GM10847 (cell line): Measurements from ENCODE around the gene CYP21A2.

Experiments
- POLR2A ChIP-seq: IDR thresholded peaks from 2 replicates; pipeline ENCODE4 v1.6.1; 2011; ENCODE audit not compliant: insufficient read length; ENCODE audit errors: extremely low read depth

CYP21A2 gene

GRCh38 chr6:32086661-32087573 is 48.7 kb downstream of the CYP21A2 start:
- no peak for TF ChIP-seq POLR2A

- no peak for TF ChIP-seq POLR2A
Measured at GRCh38 chr6:32087574-32088486, 49.6 kb downstream of the CYP21A2 start.

GRCh38 chr6:32088487-32089049 is 50.4 kb downstream of the CYP21A2 start:
- no peak for TF ChIP-seq POLR2A

- no peak for TF ChIP-seq POLR2A
Measured at GRCh38 chr6:32089082-32089828, 51.0 kb downstream of the CYP21A2 start.
